HG02938 (cell line): ENCODE measurements around the gene ZC3H15.
A peak's percentile ranks its signal among the peaks of the same experiment; 100 is the strongest.
"Not testable (repeated sequence)": the region's sequence is repeated elsewhere in the genome, so short reads cannot be mapped to it uniquely, and the experiment has no call there.

ENCODE experiments used
- ATAC-seq: cut with Tn5 transposase; IDR thresholded peaks from one replicate; pipeline ENCODE4 v1.9.1; 2021; ENCODE audit warnings: mild to moderate bottlenecking, moderate library complexity; ENCODE audit not compliant: unreplicated experiment

The ZC3H15 gene

GRCh38 chr2:186485871-186486650, at the start of gene ZC3H15:
Gene ZC3H15, plus strand, starts transcription at chr2:186486260. Its CDS starts 123 bp downstream, at chr2:186486383.
- peak; percentile 75 for ATAC-seq

GRCh38 chr2:186437719-186438118, 48.3 kb upstream of the ZC3H15 start:
- ATAC-seq = no peak

- ATAC-seq = not testable (repeated sequence)
Observed at GRCh38 chr2:186439673-186440095, 46.4 kb upstream of the ZC3H15 start.

- ATAC-seq = no peak
Observed at GRCh38 chr2:186440506-186440905, 45.6 kb upstream of the ZC3H15 start.

- ATAC-seq = no peak
Observed at GRCh38 chr2:186442885-186443284, 43.2 kb upstream of the ZC3H15 start.

GRCh38 chr2:186443851-186444250, 42.2 kb upstream of the ZC3H15 start:
- no peak for ATAC-seq

- ATAC-seq = no peak
Observed at GRCh38 chr2:186445506-186445905, 40.6 kb upstream of the ZC3H15 start.

GRCh38 chr2:186455613-186456012, 30.4 kb upstream of the ZC3H15 start:
- no peak for ATAC-seq

GRCh38 chr2:186456941-186457340, 29.1 kb upstream of the ZC3H15 start:
- ATAC-seq = no peak

GRCh38 chr2:186457908-186458307, 28.2 kb upstream of the ZC3H15 start:
- no peak for ATAC-seq

- no peak for ATAC-seq
Observed at GRCh38 chr2:186459009-186459408, 27.1 kb upstream of the ZC3H15 start.

- peak; percentile 87 for ATAC-seq
Observed at GRCh38 chr2:186460465-186460864, 25.6 kb upstream of the ZC3H15 start.

- no peak for ATAC-seq
Observed at GRCh38 chr2:186466743-186467142, 19.3 kb upstream of the ZC3H15 start.

- ATAC-seq = no peak
Observed at GRCh38 chr2:186467421-186467820, 18.6 kb upstream of the ZC3H15 start.

- ATAC-seq = not testable (repeated sequence)
Observed at GRCh38 chr2:186472722-186473493, 13.2 kb upstream of the ZC3H15 start.

- ATAC-seq = peak; percentile 64
Observed at GRCh38 chr2:186474239-186474638, 11.8 kb upstream of the ZC3H15 start.

GRCh38 chr2:186477790-186478189, 8.3 kb upstream of the ZC3H15 start:
- no peak for ATAC-seq

GRCh38 chr2:186480991-186481390, 5.1 kb upstream of the ZC3H15 start:
- no peak for ATAC-seq

GRCh38 chr2:186484062-186484735, 1.9 kb upstream of the ZC3H15 start:
- ATAC-seq = no peak

GRCh38 chr2:186485576-186485870, 537 bp upstream of the ZC3H15 start:
- no peak for ATAC-seq
